ENCODE data around the gene CTSW.

CTSW gene

GRCh38 chr11:65915821-65916251 lies 36.2 kb downstream of the CTSW start (continued):
- TF ChIP-seq, protein P1, sequence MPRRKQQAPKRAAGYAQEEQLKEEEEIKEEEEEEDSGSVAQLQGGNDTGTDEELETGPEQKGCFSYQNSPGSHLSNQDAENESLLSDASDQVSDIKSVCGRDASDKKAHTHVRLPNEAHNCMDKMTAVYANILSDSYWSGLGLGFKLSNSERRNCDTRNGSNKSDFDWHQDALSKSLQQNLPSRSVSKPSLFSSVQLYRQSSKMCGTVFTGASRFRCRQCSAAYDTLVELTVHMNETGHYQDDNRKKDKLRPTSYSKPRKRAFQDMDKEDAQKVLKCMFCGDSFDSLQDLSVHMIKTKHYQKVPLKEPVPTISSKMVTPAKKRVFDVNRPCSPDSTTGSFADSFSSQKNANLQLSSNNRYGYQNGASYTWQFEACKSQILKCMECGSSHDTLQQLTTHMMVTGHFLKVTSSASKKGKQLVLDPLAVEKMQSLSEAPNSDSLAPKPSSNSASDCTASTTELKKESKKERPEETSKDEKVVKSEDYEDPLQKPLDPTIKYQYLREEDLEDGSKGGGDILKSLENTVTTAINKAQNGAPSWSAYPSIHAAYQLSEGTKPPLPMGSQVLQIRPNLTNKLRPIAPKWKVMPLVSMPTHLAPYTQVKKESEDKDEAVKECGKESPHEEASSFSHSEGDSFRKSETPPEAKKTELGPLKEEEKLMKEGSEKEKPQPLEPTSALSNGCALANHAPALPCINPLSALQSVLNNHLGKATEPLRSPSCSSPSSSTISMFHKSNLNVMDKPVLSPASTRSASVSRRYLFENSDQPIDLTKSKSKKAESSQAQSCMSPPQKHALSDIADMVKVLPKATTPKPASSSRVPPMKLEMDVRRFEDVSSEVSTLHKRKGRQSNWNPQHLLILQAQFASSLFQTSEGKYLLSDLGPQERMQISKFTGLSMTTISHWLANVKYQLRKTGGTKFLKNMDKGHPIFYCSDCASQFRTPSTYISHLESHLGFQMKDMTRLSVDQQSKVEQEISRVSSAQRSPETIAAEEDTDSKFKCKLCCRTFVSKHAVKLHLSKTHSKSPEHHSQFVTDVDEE (CRISPR knock-in tag; IDR thresholded peaks at IDR 0.05), result no peak
- TF ChIP-seq TCF4 (CRISPR knock-in tag; IDR thresholded peaks at IDR 0.05; ENCODE audit: borderline replicate concordance) (no peak), ZFP3 (CRISPR knock-in tag; IDR thresholded peaks at IDR 0.05) (no peak), BACH2 (CRISPR knock-in tag; IDR thresholded peaks at IDR 0.05; ENCODE audit: borderline replicate concordance) (no peak), ESRRG (CRISPR knock-in tag; IDR thresholded peaks at IDR 0.05) (no peak), RARB (CRISPR knock-in tag; IDR thresholded peaks at IDR 0.05) (no peak), SNAI2 (CRISPR knock-in tag; IDR thresholded peaks at IDR 0.05) (no peak), ZC3H10 (CRISPR knock-in tag; IDR thresholded peaks at IDR 0.05) (no peak), PATZ1 (CRISPR knock-in tag; IDR thresholded peaks at IDR 0.05; ENCODE audit: borderline replicate concordance) (peak; percentile 41; the same call in 1 of the 2 replicates)

DNA sequence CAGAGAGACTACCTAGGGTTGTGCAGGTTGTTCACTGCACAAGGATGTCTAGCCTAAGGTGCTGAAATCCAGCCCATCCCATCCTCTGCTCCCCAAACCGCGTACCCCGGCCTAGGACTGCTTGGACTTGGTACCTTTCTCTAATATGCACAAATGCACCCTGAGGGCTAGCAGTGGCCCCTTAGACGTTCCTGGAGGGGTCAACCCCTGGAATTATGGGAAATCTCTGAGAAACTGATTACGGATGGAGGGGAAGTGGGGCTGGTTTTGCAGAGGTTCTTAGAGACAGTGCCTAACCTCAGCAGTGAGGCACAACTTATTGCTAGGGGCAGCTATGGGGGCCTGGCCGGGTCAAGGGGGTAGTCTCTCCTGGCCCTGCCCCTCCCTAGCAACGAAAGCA lies 36.8 kb downstream of the CTSW start:
- TF ChIP-seq, protein P2, sequence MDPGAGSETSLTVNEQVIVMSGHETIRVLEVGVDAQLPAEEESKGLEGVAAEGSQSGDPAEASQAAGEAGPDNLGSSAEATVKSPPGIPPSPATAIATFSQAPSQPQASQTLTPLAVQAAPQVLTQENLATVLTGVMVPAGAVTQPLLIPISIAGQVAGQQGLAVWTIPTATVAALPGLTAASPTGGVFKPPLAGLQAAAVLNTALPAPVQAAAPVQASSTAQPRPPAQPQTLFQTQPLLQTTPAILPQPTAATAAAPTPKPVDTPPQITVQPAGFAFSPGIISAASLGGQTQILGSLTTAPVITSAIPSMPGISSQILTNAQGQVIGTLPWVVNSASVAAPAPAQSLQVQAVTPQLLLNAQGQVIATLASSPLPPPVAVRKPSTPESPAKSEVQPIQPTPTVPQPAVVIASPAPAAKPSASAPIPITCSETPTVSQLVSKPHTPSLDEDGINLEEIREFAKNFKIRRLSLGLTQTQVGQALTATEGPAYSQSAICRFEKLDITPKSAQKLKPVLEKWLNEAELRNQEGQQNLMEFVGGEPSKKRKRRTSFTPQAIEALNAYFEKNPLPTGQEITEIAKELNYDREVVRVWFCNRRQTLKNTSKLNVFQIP (CRISPR knock-in tag; IDR thresholded peaks at IDR 0.05; ENCODE audit: borderline replicate concordance, low read depth), result no peak
- TF ChIP-seq ZFP3 (CRISPR knock-in tag; IDR thresholded peaks at IDR 0.05) (no peak), ZNF70 (CRISPR knock-in tag; IDR thresholded peaks at IDR 0.05) (no peak), CSDC2 (CRISPR knock-in tag; IDR thresholded peaks at IDR 0.05) (no peak), RARB (CRISPR knock-in tag; IDR thresholded peaks at IDR 0.05) (no peak), TOX (CRISPR knock-in tag; IDR thresholded peaks at IDR 0.05; ENCODE audit: borderline replicate concordance) (no peak), PATZ1 (CRISPR knock-in tag; IDR thresholded peaks at IDR 0.05; ENCODE audit: borderline replicate concordance) (no peak), CREB5 (CRISPR knock-in tag; IDR thresholded peaks at IDR 0.05; ENCODE audit: low read depth) (no peak), ESRRG (CRISPR knock-in tag; IDR thresholded peaks at IDR 0.05) (no peak), ZFP30 (CRISPR knock-in tag; IDR thresholded peaks at IDR 0.05) (no peak), ZNF8 (CRISPR knock-in tag; IDR thresholded peaks at IDR 0.05) (no peak), ISL1 (CRISPR knock-in tag; IDR thresholded peaks at IDR 0.05) (no peak), BACH2 (CRISPR knock-in tag; IDR thresholded peaks at IDR 0.05; ENCODE audit: borderline replicate concordance) (no peak), ARNTL (CRISPR knock-in tag; IDR thresholded peaks at IDR 0.05; ENCODE audit: borderline replicate concordance, low read depth) (no peak), ZC3H10 (CRISPR knock-in tag; IDR thresholded peaks at IDR 0.05) (no peak), ZNF565 (CRISPR knock-in tag; conservative IDR thresholded peaks at IDR 0.05; ENCODE audit: low read depth) (no peak)
- TF ChIP-seq, protein P1 (CRISPR knock-in tag; IDR thresholded peaks at IDR 0.05), result no peak
- TF ChIP-seq, protein P3, sequence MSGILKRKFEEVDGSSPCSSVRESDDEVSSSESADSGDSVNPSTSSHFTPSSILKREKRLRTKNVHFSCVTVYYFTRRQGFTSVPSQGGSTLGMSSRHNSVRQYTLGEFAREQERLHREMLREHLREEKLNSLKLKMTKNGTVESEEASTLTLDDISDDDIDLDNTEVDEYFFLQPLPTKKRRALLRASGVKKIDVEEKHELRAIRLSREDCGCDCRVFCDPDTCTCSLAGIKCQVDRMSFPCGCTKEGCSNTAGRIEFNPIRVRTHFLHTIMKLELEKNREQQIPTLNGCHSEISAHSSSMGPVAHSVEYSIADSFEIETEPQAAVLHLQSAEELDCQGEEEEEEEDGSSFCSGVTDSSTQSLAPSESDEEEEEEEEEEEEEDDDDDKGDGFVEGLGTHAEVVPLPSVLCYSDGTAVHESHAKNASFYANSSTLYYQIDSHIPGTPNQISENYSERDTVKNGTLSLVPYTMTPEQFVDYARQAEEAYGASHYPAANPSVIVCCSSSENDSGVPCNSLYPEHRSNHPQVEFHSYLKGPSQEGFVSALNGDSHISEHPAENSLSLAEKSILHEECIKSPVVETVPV (CRISPR knock-in tag; IDR thresholded peaks at IDR 0.05), result no peak
- no peak for ATAC-seq

All from SK-N-SH treated with all-trans-retinoic acid at 6 μM for 48 hours (cell line).